ENCODE results near the gene SERPINA6.
"Not testable (repeated sequence)": the region's sequence is repeated elsewhere in the genome, so short reads cannot be mapped to it uniquely, and the experiment has no call there.

SERPINA6 gene

GRCh38 chr14:94330432-94330831, 7.3 kb upstream of the SERPINA6 start:
- in situ Hi-C loops (cut with HindIII; ENCODE audit: low sequenced_read_pairs), result no loop called here

- in situ Hi-C loops (cut with HindIII; ENCODE audit: low sequenced_read_pairs), result no loop called here
These were observed 6.7 kb upstream of the SERPINA6 start for GRCh38 chr14:94329857-94330256.

- in situ Hi-C loops (cut with HindIII; ENCODE audit: low sequenced_read_pairs), result no loop called here
These were observed 5.1 kb upstream of the SERPINA6 start for GRCh38 chr14:94328196-94328595.

- in situ Hi-C loops (cut with HindIII; ENCODE audit: low sequenced_read_pairs), result no loop called here
These were observed 1.5 kb downstream of the SERPINA6 start for GRCh38 chr14:94321421-94322271.

GRCh38 chr14:94320243-94320642, 2.9 kb downstream of the SERPINA6 start:
- in situ Hi-C loops (cut with HindIII; ENCODE audit: low sequenced_read_pairs), result no loop called here

DNA sequence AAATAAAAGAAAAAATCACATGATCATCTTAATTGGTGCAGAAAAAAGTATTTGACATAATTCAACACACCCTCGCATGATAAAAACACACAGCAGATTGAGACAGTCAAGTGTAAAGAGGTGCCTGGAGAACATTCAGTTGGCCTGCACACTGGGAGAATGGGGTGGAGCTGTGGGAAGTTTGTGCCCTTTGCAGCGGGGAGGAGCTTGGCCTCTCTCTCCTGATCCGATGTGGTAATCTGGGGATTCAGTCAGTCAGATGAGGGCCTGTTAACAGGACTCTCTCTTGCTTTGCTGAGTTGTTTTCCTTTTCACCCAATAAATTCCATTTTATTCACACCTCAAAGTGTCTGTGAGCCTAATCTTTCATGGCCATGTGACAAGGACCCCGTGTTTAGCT, 5.9 kb downstream of the SERPINA6 start:
- in situ Hi-C loops (cut with HindIII; ENCODE audit: low sequenced_read_pairs), result no loop called here

DNA sequence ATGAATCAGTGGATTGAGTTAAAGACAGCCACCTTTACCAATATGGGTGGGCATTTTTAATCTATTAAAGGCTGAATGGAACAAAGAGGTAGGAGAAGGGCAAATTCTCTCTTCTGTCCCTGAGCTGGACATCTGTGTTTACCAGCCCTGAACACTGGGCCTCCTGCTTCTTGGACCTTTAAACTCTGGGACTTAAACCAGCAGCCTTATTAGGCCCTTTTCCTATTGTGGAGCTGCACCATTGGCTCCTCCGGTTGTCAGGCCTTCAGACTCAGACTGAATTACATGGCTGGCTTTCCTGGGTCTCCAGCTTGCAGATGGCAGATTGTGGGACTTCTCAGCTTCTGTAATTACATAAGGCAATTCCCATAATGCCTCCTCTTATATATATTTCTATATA, 6.4 kb downstream of the SERPINA6 start:
- in situ Hi-C loops (cut with HindIII; ENCODE audit: low sequenced_read_pairs), result no loop called here

DNA sequence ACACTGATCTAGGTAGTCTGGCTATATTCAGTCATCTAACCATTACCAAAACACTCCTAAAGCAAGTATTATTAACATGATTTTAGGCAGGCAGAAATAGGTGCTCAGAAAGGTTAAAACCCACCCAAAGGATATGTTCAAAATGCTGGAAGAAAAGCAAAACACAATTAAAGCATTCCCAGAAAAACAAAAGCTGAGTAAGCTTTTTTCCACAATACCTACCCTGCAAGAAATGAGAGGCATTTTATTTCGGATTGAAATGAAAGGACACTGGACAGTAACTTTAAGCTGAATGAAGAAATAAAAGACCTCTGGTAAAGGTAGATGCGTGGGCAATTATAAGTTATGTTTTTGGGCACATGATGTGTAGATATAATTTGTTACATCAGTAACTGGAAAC, 8.2 kb downstream of the SERPINA6 start:
- in situ Hi-C loops (cut with HindIII; ENCODE audit: low sequenced_read_pairs), result no loop called here

GRCh38 chr14:94313991-94314655, 9.0 kb downstream of the SERPINA6 start:
- in situ Hi-C loops (cut with HindIII; ENCODE audit: low sequenced_read_pairs), result no loop called here

DNA sequence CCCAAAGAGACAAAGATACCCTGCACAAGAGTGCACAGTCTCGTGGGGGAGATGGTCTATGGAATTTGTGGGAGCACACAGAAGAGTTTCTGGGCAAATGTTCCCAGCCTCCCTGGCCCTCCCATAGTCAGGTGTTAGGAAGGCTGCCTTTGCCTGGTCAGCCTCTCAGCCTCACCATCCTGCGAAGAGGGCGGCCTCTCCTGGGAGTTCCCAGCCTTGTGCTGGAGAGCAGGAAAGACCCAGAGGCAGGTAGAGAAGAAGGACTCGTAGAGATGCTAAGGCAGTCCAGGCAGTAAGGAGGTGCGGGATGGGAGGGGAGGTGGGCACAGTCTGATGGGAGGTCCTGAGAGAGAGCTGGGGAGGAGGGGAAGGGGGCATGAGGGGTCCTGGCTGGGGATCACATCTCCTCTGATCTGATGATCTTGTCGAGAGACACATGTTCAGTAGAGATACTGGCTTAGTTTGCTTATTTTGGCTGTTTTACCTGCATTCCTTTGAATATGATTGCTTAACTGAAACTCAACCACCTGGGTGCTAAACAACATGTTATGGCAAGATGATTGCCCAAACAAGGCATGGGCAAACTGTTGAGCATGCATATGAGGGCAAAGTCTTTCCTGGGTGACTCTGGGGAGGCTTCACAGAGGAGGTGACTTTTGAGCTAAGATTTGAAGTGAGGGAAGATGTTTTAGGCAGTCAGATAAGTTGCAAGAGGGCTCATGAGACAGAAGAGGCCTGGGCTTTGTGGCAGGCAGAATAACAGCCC, 10.5 kb downstream of the SERPINA6 start:
- in situ Hi-C loops (cut with HindIII; ENCODE audit: low sequenced_read_pairs), result no loop called here

- in situ Hi-C loops (cut with HindIII; ENCODE audit: low sequenced_read_pairs), result no loop called here
These were observed 12.9 kb downstream of the SERPINA6 start for GRCh38 chr14:94310248-94310647.

DNA sequence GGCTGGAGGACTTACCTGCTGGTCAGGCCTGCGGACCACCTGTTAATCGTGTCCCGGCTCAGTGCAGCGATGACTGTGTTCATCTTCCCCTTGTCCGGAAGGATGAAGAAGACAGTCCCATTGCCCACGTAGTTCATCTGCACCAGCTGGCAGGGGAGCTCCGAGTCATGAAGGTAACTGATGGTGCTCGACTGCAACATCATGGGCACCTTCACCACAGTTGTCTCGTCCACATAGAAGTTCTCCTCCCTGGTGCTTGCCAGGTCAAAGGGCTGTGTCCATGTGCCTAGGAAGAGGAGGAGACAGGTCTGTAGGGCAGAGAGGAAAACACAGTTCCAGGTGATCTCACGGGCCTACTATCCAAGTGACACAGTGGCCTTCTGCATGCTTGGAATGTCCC, 13.4 kb downstream of the SERPINA6 start:
- in situ Hi-C loops (cut with HindIII; ENCODE audit: low sequenced_read_pairs), result no loop called here

GRCh38 chr14:94307410-94307992, 15.6 kb downstream of the SERPINA6 start:
- in situ Hi-C loops (cut with HindIII; ENCODE audit: low sequenced_read_pairs), result no loop called here

GRCh38 chr14:94306047-94306978, 16.8 kb downstream of the SERPINA6 start:
- in situ Hi-C loops (cut with HindIII; ENCODE audit: low sequenced_read_pairs), result no loop called here

DNA sequence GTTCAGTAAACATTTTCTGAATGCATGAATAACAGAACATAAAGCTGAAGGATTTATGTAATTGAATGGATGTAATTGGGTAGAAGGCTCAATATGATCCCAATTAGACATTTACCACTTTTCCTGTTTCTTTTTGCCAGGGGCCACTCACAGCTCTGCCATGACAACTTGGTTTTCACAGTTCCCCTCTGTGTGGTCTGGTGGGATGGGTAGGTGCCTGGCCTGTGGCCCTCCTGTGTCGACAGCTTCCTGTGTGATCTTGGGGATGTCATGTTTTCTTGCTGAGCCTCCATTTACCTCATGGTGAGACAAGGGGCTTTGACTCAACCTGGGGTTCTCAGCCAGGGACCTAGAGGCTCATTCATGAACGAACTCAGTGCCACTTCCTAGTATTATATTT, 17.5 kb downstream of the SERPINA6 start:
- in situ Hi-C loops (cut with HindIII; ENCODE audit: low sequenced_read_pairs), result no loop called here

DNA sequence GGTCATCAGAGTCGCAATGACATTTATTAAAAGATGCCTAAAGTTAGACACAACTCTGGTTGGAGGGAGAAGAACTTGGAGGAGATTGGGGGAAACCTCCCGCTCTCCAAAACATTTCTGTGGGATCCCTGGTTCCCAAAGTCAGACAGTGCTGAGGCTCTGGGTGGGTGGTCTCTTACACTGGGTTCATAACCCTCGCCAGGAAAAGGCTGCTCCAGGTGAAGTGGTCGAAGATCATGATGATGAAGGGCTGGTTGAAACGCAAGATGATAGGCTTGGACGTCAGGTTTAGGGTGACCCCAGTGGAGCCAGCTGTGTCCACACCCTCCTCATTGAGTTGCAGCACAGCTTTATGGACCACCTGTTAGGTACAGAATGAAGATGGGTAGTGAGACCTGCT, 18.9 kb downstream of the SERPINA6 start:
- in situ Hi-C loops (cut with HindIII; ENCODE audit: low sequenced_read_pairs), result no loop called here

DNA sequence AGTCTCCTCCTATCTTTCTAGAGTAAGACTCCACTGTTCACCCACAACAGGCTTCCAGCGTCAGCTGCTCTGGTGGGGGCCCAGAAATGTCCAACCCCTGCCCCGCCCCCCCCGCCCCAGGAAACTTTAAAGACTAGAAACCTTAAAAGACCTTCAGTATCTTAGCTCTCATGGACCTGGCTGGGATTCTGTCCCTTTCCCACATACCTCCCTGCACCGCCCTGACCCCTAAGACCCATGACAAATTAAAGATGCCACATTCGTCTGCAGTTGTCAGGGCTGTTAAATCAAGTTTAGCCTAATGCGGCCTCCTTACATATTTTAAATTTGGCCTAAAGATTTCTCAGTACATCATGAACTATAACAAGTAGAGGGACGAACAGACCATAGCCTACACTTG, 20.0 kb downstream of the SERPINA6 start:
- in situ Hi-C loops (cut with HindIII; ENCODE audit: low sequenced_read_pairs), result no loop called here

DNA sequence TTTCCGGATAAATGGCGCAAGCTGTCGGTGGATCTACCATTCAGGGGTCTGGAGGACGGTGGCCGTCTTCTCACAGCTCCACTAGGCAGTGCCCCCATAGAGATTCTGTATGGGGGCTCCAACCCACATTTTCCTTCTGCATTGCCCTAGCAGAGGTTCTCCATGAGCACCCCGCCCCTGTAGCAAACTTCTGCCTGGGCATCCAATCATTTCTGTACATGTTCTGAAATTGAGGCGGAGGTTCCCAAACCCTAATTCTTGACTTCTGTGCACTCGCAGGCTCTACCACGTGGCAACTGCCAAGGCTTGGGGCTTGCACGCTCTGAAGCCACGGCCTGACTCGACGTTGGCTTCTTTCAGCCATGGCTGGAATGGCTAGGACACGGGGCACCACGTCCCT, 25.0 kb downstream of the SERPINA6 start:
- in situ Hi-C loops (cut with HindIII; ENCODE audit: low sequenced_read_pairs), result no loop called here

GRCh38 chr14:94296181-94296545, 27.0 kb downstream of the SERPINA6 start:
- in situ Hi-C loops (cut with HindIII; ENCODE audit: low sequenced_read_pairs), result not testable (repeated sequence)
